Measurements from ENCODE around the gene METTL16. TPM values are rescaled to one million over a fixed set of nuclear protein-coding genes. Genes with fewer than 3 reads are reported as not detected.

Gene METTL16
- total RNA-seq, 1 donor from 2014 or later: 22.9 TPM

DNA sequence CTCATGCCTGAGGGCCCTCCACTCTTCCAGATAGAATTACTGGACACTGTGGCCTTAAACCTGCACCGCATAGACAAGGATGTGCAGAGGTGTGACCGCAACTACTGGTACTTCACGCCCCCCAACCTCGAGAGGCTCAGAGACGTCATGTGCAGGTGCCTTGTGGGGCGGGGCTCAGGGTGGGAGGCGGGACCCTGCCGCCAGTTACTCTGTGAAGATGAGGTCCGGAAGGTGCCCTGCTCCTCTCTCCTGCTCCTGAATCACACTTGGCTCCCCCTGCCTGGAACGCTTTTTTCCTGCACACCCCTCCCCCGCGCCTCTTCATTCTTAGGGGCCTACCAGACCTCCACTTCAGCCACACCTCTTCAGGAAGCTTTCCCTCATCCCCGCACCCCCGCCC, 135.6 kb downstream of the METTL16 start:
- Mint-ChIP-seq H3K27ac (ENCODE audit: unreplicated experiment) (no peak overlapping the region), H3K36me3 (ENCODE audit: unreplicated experiment) (peaks cover 11% of the 10 kb centered on the region), H3K4me3 (ENCODE audit: unreplicated experiment) (no peak overlapping the region), H3K9me3 (ENCODE audit: unreplicated experiment) (no peaks in the 10 kb centered on the region), H3K27me3 (ENCODE audit: unreplicated experiment) (no peaks in the 10 kb centered on the region), H3K4me1 (ENCODE audit: unreplicated experiment) (peaks cover 6% of the 10 kb centered on the region)
- TF ChIP-seq, protein P1, sequence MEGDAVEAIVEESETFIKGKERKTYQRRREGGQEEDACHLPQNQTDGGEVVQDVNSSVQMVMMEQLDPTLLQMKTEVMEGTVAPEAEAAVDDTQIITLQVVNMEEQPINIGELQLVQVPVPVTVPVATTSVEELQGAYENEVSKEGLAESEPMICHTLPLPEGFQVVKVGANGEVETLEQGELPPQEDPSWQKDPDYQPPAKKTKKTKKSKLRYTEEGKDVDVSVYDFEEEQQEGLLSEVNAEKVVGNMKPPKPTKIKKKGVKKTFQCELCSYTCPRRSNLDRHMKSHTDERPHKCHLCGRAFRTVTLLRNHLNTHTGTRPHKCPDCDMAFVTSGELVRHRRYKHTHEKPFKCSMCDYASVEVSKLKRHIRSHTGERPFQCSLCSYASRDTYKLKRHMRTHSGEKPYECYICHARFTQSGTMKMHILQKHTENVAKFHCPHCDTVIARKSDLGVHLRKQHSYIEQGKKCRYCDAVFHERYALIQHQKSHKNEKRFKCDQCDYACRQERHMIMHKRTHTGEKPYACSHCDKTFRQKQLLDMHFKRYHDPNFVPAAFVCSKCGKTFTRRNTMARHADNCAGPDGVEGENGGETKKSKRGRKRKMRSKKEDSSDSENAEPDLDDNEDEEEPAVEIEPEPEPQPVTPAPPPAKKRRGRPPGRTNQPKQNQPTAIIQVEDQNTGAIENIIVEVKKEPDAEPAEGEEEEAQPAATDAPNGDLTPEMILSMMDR (IDR thresholded peaks at IDR 0.05): no peak
- DNase-seq (ENCODE audit: extremely low spot score, unreplicated experiment): no peak

DNA sequence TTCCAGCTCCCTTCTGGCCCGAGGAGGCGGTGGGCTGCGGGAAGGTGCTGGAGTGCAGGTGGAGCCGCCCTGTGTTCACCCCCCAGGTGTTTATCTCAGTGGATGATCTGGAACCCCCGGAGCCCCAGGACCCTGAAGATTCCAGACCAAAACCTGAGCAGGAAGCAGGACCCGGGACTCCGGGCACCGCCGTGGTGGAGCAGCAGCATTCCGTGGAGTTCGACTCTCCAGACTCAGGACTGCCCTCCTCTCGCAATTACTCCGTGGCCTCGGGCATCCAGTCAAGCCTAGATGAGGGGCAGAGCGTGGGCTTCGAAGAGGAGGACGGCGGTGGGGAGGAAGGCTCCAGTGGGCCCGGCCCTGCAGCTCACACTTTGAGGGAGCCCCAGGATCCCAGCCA, 136.3 kb downstream of the METTL16 start:
- TF ChIP-seq, protein P1 (IDR thresholded peaks at IDR 0.05): no peak
- H3K27me3 Mint-ChIP-seq (ENCODE audit: unreplicated experiment): no peaks in the 10 kb centered on the region
- H3K4me1 Mint-ChIP-seq (ENCODE audit: unreplicated experiment): peaks cover 6% of the 10 kb centered on the region
- no peak for DNase-seq (ENCODE audit: extremely low spot score, unreplicated experiment)
- no peak overlapping the region for H3K4me3 Mint-ChIP-seq (ENCODE audit: unreplicated experiment)
- H3K9me3 Mint-ChIP-seq (ENCODE audit: unreplicated experiment): no peaks in the 10 kb centered on the region
- no peak overlapping the region for H3K27ac Mint-ChIP-seq (ENCODE audit: unreplicated experiment)
- peaks cover 11% of the 10 kb centered on the region for H3K36me3 Mint-ChIP-seq (ENCODE audit: unreplicated experiment)

DNA sequence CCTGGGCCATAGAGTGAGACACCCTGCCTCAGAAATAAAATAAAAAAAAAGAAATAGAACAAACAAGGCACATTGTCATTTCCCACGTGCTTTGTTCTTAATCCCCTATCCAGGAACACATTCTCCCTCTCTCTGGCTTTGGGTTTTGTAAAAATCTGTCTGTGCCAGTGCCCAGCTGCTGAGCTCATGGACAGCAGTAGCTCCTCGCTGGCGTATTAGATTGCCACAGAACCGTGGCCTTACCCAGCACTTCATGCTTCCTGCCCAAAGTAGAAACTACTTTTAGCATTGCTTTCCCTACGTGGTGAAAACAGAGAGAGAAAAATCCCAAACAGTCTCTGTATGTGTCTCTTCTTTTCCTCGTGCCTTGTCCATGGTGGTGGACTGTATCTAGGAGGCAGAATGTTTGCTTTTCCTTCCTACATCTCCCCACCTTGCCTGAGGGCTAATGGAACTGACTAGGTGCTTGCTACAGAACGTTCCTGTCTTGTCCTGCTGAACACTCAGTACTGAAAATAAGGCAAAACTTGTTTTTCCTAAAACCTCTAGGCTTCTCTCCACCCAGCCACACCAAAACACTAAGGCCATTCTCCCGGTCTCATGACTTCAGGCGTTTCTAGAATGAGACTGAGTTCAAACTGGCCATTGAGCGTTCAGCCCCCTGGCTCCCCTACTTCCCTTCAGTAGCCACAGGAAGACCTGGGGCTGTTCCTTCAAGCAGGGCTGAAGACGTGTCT, 137.0 kb downstream of the METTL16 start:
- H3K36me3 Mint-ChIP-seq (ENCODE audit: unreplicated experiment): peaks cover 11% of the 10 kb centered on the region
- TF ChIP-seq, protein P1 (IDR thresholded peaks at IDR 0.05): no peak
- H3K4me1 Mint-ChIP-seq (ENCODE audit: unreplicated experiment): peaks cover 12% of the 10 kb centered on the region
- no peak overlapping the region for H3K4me3 Mint-ChIP-seq (ENCODE audit: unreplicated experiment)
- H3K27ac Mint-ChIP-seq (ENCODE audit: unreplicated experiment): peak overlapping the region; percentile 32
- no peaks in the 10 kb centered on the region for H3K9me3 Mint-ChIP-seq (ENCODE audit: unreplicated experiment)
- H3K27me3 Mint-ChIP-seq (ENCODE audit: unreplicated experiment): no peaks in the 10 kb centered on the region
- DNase-seq (ENCODE audit: extremely low spot score, unreplicated experiment): no peak

DNA sequence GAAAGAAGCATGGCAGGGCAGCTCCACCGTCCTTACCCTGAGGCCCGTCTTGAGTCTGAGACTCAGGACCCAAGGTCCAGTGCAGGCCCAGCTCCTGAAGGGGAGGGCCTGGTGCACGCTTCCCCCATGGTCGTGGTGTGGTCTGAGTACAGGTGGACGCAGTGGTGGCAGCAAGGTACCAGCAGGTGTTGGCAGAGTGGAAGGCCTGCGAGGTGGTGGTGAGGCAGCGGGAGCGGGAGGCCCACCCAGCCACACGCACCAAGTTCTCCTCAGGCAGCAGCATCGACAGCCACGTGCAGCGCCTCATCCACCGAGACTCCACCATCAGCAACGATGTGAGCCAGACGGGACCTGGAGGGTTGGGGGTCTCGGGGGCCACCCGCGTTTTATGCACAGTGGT, 138.5 kb downstream of the METTL16 start:
- Mint-ChIP-seq H3K27ac (ENCODE audit: unreplicated experiment) (no peak overlapping the region), H3K27me3 (ENCODE audit: unreplicated experiment) (no peaks in the 10 kb centered on the region), H3K9me3 (ENCODE audit: unreplicated experiment) (no peaks in the 10 kb centered on the region), H3K4me3 (ENCODE audit: unreplicated experiment) (no peak overlapping the region), H3K36me3 (ENCODE audit: unreplicated experiment) (peaks cover 8% of the 10 kb centered on the region), H3K4me1 (ENCODE audit: unreplicated experiment) (peaks cover 14% of the 10 kb centered on the region)
- no peak for DNase-seq (ENCODE audit: extremely low spot score, unreplicated experiment)
- TF ChIP-seq, protein P1 (IDR thresholded peaks at IDR 0.05): no peak

DNA sequence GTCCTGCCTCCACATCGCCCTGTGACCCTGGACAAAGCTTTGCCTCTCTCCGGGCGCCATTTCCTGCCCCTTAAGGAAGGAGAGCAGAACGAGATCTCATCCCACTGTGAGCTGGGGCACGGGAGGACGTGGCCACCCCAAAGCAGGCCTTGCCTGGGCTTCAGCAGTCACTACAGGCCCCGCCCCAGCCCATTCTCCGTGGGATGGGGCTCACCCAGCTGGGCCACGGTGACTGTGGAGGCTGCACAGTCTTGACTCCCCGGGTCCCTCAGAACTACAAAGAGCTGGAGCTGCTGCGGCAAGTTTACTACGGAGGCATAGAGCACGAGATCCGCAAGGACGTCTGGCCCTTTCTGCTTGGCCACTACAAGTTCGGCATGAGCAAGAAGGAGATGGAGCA, 139.0 kb downstream of the METTL16 start:
- H3K36me3 Mint-ChIP-seq (ENCODE audit: unreplicated experiment): peaks cover 8% of the 10 kb centered on the region
- H3K9me3 Mint-ChIP-seq (ENCODE audit: unreplicated experiment): no peaks in the 10 kb centered on the region
- no peaks in the 10 kb centered on the region for H3K27me3 Mint-ChIP-seq (ENCODE audit: unreplicated experiment)
- no peak overlapping the region for H3K27ac Mint-ChIP-seq (ENCODE audit: unreplicated experiment)
- no peak for DNase-seq (ENCODE audit: extremely low spot score, unreplicated experiment)
- H3K4me1 Mint-ChIP-seq (ENCODE audit: unreplicated experiment): peaks cover 14% of the 10 kb centered on the region
- H3K4me3 Mint-ChIP-seq (ENCODE audit: unreplicated experiment): no peak overlapping the region
- TF ChIP-seq, protein P1 (IDR thresholded peaks at IDR 0.05): no peak
